ENCODE measurements around the gene SHFL.

Gene SHFL

GRCh38 chr19:10134040-10134439 is 47.9 kb downstream of the SHFL start:
- DNase-seq (ENCODE audit: low spot score), result no peak

- DNase-seq (ENCODE audit: low spot score), result no peak
Measured at GRCh38 chr19:10135551-10136334, 49.6 kb downstream of the SHFL start.

- DNase-seq (ENCODE audit: low spot score), result no peak
Measured at GRCh38 chr19:10136936-10137335, 50.8 kb downstream of the SHFL start.

DNA sequence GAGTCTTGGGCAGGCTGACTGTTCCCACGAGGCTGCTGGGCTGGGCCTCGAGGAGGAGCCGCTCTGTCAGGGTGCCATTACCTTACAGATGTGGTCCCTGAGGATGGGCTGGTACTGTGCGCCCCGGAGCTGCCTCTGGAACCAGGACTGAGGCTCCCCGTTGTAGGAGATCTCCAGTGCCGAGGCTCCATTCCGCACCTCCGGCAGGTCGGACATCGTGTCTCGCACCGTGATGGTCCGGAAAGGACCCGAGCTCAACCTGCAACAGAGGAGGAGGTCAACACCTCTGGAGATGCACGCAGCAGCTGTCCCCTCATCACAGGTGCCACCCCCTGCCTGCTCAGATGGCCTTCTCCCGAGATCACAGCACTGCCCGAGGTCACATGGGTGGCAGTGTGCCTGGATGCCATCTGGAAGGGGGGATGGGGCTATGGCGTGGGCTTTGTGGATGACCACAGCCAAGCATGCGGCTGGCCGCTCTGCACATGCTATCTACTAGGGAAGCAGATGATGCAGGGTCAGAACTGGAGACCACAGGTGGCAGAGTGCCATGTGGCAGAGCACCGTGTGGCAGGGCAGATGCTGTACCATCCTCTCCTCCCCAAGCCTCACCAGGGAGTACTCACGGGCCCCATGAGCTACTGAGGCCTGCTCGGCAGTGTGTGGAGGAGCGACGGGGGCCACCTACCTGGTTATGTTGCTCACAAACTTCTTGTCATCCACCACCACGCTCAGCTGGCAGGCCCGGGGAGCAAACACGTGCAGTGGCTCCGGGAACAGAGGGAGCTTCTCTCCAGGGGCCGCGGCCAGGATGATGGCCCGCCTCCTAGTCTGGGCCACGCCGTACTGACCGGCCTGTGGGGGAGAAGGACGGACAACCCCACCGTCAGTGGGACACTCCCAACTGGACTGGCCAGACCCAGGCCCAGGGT is 51.9 kb downstream of the SHFL start:
- peak; percentile 70 for DNase-seq (ENCODE audit: low spot score)

DNA sequence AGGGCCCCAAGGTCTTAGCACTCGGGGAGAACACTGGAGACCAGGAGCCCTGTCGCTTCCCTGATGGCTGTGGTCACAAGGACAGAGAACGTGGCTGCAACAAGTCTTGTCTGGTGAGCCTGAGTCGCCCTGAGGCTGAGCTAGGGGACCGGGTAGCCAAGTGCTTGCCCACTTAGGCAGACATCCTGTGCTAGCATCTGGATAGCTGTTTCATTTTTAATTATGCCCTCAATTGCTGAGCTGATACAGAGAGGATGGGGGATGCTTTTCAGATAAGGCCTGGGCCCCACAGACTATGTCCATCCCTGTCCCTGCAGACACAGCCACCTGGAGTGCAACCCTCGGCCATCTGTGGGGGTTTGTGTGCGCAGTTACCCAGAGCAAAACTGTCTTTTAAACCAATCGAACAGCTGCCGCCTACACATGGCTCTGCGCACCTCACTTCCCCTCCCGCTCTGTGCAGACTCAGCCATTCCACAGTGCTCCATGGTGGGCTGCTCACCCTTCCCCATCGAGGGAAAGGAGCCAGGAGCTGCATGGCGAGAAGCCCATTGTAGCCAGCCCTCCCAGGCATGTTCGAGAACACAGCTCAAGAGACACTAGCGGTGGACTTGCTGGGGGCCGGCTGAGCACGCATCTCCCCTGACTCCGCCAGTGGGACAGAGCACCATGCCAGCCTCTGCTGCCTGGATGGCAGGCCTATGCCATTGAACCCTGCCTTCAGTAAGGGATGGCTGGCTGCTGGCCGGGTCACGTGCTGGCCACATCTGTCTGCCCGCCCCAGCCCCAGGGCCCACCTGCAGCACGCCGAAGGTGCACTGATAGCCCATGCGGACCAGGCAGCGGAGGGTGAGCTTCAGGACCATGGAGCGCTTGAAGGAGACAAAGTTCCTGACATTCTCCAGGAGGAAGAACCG is 53.0 kb downstream of the SHFL start:
- no peak for DNase-seq (ENCODE audit: low spot score)

DNA sequence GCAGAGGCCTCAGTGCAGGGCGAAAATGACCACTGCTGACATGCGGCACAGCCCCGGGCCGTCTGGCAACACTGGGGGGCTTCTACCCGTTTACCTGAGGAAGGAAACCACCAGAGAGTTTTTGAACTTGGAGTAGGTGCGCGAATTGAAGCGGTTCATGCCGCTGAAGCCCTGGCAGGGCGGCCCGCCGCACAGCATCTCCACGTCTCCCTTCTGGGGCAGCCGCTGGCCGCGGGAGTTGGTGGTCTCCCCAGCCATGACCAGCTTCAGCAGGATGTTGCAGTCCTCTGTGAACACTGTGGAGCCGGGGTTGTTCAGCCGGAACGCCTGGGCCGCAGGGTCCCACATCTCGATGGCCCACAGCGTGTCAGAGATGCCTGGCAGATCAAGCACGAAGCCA is 53.8 kb downstream of the SHFL start:
- no peak for DNase-seq (ENCODE audit: low spot score)

DNA sequence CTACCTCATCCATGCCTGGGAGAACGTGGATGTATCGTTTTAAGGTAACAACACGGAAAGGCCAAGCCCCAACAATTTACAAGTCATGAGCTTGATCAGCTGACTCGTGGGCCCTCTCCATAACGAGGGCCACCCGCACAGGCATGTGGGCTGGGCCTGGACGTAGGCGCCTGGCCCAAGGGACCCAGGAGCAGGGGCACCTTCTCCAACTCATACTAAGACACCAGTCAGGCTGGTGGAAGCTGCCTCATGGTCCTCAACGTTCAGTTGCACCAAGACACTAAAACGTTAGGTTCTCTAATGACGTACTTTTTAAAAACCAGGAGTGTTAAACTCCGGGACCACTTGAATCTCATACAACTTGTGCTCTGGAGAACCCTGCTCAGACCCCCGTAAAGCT is 55.4 kb downstream of the SHFL start:
- DNase-seq (ENCODE audit: low spot score), result no peak

GRCh38 chr19:10141973-10142372 is 55.9 kb downstream of the SHFL start:
- DNase-seq (ENCODE audit: low spot score), result no peak

Measured in pons (tissue), 1 donor.